GM12864 (cell line): ENCODE measurements around the gene MAMLD1.

Experiments used
- DNase-seq: peaks from one replicate; pipeline ENCODE4 v3.0.0-alpha.2; 2011; ENCODE audit warnings: low read depth
- H3K4me3 ChIP-seq: 2 replicates; pipeline ENCODE4 v1.5.1; 2011; ENCODE audit warnings: mild to moderate bottlenecking, low read depth, low read length, control low read depth
- TF ChIP-seq, protein P1 (sequence below): IDR thresholded peaks from 2 replicates; pipeline ENCODE4 v1.5.1; 2011; ENCODE audit warnings: low read depth, mild to moderate bottlenecking, moderate library complexity, low read length, control low read depth, inconsistent platforms; ENCODE audit errors: missing control alignments

MAMLD1 gene

DNA sequence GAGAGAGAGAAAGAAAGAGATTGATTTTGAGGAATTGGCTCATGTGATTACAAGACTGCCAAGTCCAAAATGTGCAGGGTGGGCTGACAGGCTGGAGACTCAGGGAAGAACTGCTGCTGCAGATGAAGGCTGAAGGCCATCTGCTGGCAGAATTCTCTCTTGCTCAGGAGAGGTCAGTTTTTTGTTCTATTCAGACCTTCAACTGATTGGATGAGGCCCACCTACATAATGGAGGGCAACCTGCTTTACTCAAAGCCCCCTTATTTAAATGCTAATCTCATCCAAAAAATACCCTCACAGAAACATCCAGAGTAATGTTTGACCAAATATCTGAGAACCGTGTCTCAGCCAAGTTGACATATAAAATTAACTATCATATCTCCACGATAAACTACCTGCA lies 38.2 kb upstream of the MAMLD1 start:
- H3K4me3 ChIP-seq = no peak overlapping the region
- no peak for DNase-seq
- TF ChIP-seq, protein P1, sequence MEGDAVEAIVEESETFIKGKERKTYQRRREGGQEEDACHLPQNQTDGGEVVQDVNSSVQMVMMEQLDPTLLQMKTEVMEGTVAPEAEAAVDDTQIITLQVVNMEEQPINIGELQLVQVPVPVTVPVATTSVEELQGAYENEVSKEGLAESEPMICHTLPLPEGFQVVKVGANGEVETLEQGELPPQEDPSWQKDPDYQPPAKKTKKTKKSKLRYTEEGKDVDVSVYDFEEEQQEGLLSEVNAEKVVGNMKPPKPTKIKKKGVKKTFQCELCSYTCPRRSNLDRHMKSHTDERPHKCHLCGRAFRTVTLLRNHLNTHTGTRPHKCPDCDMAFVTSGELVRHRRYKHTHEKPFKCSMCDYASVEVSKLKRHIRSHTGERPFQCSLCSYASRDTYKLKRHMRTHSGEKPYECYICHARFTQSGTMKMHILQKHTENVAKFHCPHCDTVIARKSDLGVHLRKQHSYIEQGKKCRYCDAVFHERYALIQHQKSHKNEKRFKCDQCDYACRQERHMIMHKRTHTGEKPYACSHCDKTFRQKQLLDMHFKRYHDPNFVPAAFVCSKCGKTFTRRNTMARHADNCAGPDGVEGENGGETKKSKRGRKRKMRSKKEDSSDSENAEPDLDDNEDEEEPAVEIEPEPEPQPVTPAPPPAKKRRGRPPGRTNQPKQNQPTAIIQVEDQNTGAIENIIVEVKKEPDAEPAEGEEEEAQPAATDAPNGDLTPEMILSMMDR = no peak

DNA sequence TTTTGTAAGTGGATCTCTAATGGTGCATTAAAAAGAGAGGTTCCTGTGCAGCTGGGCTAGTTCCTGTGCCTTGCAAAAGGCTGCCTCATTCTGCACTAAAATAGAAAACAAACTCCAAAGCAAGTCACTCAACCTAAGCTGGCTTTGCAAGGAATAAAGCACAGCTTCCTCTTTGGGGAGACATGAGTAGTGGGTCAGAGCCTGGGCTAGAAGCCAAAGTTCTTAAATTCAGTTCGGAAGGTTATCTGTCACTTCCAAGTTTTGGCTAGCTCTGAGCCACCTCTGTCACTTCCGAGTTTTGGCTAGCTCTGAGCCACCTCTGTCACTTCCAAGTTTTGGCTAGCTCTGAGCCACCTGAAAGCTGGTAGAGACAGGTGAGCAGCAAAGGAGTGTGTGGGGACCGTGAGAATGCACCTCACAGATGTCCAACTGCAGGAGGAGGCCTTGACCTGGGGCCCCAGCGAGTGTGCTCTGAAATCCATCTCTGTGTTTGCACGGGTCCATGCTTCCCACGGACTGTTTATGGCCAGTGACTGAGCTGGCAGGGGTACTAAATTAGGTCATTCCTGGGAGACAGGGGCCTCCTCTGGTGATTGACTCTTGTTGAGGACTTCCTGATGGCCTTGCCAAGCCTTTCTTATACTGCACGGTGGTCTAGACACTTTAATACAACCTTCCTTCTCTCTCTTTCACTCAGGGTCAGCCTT lies 36.4 kb upstream of the MAMLD1 start:
- TF ChIP-seq, protein P1 = no peak
- H3K4me3 ChIP-seq = no peak overlapping the region
- DNase-seq = no peak

DNA sequence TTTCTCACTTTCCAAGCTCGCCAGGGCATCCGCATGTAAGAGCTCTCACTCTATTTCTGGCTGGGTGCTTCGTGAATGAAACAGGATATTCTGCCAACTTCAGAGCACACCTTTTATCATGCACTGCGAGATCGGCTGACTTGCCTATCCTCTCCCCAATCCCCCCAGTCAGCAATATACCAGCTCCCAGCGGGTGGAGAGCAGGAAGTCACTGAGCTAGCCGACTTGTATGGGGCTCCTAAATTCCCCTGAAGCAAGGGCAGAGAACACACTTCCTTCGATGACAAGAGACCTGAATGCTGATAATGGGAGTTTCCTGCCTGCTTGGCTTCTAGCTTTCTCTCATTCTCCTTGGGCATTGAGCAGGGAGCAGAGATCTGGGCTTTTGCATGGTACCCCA lies 33.8 kb upstream of the MAMLD1 start:
- DNase-seq = no peak
- H3K4me3 ChIP-seq = no peak overlapping the region
- TF ChIP-seq, protein P1 = no peak

DNA sequence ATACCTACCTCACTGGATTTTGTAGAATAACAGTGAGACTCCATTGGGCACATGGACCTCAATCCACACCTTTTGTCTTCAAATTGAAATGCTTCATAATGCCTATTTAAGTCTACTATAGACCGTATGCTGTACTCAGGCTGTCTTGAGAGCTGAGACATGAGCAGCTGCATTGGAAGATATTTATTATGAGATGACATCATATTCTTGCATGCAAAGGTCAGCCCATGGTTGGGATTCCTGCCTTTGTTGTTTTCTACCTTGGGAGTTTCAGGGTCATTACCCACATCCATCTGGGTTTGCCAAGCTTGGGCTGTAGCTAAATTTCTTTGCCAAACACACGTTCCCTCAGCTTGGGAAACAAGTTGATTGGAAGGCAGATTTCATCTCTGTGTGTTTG lies 33.2 kb upstream of the MAMLD1 start:
- TF ChIP-seq, protein P1 = no peak
- H3K4me3 ChIP-seq = no peak overlapping the region
- no peak for DNase-seq

DNA sequence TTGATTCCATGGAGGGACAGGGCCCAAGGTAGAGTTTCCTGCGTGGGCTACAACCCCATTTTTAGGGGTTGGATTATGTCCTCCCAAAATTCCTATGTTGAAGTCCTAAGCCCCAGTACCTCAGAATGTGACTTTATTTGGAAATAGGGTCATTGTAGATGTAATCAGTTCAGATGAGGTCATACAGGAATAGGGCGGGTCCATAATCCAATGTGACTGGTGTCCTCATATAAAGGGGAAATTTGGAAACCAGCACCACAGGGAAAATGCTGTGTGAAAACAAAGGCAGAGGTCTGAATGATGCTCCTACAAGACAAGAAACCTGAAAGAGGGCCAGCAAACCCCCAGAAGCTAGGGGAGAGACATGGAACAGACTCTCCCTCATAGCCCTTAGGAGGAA lies 31.1 kb upstream of the MAMLD1 start:
- DNase-seq = no peak
- TF ChIP-seq, protein P1 = no peak
- no peak overlapping the region for H3K4me3 ChIP-seq

DNA sequence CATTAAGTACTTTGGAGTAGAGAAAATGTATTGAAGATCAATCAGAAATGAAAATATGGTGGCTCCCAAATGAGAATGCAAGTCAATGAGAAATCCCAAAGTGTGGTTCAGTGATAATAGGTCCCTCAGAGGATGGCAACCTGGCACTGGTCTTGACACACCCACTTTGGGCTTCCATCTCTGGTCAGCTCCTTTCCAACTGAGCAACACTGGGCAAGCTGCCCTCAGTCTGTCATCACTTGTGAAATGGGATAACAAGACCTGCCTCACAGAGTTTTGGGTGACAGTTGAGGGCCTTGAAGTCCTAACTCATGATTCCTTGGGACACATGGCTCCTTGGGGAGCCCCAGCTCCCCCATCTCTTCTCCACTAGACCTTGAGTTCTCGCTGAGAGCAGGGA lies 29.0 kb upstream of the MAMLD1 start:
- no peak overlapping the region for H3K4me3 ChIP-seq
- DNase-seq = no peak

More for the DNA sequence above, 29.0 kb upstream of the MAMLD1 start:
- TF ChIP-seq, protein P1 = no peak
